Measurements from ENCODE around the gene ARSI.
"Not testable (repeated sequence)": the region's sequence is repeated elsewhere in the genome, so short reads cannot be mapped to it uniquely, and the experiment has no call there.

The ARSI gene

DNA sequence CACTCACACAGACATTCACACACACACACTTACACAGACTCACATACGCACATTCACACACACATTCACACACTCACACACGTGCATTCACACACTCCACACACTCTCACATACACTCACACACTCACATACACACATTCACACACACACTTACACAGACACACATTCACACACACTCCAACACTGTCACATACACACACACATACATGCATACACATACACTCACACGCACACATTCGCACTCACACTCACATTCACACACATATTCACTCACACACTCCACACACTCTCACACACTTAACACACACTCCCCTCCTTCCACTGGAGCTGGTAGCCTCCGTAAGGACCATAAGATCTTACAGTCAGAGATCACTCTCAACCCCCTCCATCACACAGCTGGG lies 39.3 kb downstream of the ARSI start:
- no peak for DNase-seq

DNA sequence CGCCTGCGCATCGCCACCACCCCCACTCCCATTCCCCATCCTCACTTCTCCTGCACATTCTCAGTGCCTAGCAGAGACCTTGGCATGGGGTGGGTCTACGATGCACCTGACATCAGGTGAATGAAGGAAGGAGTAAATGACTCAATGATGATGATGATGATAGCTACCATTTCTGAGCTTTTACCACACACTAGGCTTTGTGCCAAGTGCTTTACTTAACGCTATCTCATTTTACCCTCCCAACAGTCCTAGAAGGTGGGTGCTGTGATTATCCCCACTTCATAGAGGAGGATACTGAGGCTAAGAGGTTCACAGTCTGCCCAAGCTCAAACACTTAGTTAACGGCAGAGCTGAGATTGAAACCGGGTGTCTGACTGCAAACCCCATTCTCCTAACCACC lies 40.2 kb downstream of the ARSI start:
- no peak for DNase-seq

DNA sequence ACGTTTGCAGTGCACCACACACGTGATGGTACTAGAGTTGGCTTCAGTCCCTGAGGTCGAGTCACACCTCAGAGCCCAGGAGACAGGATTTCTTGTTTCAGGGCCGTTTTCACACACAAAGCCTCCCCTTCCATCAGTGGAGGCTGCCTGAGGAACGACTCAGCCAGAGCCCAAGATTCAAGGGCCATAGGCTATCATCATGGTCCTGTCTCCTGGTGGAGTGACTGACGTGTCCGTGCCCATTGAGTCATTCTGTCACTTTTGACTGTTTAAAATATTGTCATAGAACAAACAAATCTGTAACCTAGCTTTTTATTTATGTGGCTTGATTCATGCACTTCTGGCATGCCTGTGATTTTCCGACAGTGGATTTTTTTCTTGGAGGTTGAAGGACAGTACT lies 41.5 kb downstream of the ARSI start:
- no peak for DNase-seq

DNA sequence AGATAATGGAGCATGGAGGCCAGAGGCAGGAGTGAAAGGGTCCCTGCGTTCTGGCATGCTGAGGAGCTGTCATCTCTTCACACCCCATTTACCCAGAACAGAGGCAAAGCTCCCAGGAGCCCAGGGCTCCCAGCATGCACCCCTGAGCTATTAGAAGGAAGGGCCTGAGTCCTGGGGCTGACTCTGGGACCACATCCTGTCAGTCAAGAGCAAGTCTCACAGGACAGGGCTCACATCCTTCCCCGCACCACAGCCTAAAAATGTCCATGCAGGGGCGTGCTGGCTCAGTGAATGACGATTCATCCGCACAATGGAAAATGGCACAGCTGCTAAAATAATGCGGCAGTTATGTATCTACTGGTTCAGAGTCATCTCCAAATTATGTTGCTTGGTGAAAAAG lies 44.6 kb downstream of the ARSI start:
- DNase-seq: no peak

DNA sequence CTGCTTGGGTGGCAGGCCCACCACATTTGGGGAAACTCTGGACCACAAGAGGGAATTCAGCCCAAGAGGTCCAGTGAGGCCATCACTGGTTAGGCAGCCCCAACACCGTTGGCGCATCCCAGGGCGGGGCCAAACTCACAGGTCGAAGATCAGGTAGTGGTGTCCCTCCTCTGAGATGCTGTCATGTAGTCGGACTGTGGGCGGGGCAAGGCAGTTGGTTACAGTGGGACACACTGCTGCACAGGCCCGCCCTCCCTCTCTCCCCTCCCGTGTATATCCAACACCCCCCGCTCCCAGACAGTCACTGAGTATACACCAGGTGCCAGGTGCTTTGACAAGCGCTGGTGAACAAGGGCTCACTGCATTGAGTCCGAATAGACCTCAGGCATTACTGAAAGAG lies 45.3 kb downstream of the ARSI start:
- no peak for DNase-seq

DNA sequence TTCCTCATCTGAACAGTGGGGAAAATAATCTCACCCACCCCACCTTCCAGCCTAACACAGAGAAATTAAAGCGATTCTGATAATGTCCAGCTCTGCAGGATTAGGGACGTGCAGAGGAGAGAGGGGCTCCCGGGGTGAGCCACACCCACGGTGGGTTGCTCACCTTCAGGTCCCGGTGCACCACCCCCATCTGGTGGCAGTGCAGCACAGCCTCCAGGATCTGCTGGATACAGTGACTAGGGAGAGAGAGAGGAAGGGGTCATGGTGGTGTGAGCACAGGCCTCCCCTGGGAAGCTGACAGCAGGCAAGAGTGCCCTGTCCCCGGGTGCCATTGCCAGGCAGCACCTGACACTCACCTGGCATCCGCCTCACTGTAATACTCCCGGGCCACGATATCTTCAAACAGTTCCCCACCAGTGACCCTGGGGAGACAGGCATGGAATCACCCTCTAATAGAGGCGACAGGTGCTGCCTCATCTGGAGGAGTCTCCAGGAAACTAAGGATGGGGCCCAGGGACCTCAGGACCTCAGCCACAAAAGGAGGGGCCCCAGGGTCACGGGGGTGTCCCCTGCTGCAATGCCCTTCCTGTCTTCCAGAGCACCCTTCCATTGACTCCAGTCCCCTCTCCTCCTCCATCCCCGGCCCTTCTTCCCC lies 46.2 kb downstream of the ARSI start:
- no peak for DNase-seq

DNA sequence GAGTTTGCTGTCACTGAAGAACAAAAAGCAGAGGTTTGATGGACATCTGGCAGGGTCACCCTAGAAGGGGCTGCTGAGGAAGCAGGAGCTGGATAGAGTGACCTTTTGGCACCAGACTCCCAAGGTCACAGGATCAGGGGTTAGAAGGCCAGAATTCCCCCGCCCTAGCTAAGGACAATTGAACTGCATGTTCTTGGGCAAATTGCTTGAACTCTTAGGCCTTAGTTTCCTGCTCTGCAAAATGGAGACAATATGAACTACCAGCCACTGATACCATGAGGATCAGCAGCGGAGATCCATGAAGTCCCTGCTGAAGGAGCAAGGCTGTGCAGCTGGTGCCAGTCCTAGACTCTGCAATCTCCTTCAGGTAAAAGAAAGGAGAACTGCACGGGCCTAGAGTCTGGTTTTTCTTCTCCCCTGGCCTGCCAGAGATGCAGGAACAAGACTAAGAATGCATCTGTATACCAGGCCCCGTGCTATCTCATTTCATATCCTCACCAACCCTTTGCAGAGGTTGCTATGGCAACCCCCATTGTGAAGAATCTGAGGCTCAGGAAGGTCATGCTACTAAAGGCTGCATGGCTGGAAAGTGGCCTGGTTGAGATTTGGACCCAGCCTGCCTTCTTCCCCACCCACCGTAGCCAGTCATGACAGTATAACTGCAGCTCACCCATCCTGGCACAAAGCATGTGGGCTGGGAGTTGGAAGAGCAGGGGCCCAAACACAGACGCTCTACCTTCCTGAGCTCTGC lies 46.9 kb downstream of the ARSI start:
- peak; percentile 26 for DNase-seq

DNA sequence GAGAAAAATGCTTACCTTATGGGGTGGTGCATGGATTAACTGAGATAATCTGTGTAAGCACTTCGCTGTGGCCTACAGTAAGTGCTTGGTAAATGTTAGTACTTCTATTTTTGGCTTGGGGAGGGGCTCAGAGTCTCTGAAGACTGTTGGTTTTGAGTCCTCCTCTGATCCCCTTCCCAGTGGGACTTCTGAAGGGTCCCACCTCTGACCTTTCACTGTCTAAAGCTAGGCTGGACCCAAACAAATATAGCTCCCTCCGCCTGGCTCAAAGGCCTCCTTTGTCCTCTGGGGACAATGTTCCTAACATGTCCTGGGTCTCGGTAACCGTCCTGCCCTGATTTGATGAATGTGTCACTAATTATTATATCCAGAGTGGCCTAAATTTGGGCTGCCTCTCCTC lies 47.9 kb downstream of the ARSI start:
- DNase-seq: no peak

DNA sequence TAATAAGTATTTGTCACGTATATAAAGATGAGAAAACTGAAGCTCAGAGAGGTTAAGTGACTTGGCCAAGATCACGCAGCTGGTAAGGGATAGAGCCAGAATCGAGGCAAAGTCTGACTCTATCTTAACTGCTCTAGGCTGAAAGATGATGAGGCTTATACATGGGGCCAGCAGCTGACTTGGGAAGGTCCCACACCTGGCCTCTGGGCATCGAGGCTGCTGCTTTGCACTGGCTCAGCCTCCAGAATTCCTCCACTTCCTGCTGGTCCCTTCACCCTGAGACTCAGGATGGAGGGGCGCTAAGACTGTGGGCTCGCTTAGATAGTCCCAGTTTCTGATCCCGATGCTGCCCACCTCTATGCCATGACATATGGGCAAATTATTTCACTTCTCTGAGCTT lies 48.3 kb downstream of the ARSI start:
- DNase-seq: no peak

DNA sequence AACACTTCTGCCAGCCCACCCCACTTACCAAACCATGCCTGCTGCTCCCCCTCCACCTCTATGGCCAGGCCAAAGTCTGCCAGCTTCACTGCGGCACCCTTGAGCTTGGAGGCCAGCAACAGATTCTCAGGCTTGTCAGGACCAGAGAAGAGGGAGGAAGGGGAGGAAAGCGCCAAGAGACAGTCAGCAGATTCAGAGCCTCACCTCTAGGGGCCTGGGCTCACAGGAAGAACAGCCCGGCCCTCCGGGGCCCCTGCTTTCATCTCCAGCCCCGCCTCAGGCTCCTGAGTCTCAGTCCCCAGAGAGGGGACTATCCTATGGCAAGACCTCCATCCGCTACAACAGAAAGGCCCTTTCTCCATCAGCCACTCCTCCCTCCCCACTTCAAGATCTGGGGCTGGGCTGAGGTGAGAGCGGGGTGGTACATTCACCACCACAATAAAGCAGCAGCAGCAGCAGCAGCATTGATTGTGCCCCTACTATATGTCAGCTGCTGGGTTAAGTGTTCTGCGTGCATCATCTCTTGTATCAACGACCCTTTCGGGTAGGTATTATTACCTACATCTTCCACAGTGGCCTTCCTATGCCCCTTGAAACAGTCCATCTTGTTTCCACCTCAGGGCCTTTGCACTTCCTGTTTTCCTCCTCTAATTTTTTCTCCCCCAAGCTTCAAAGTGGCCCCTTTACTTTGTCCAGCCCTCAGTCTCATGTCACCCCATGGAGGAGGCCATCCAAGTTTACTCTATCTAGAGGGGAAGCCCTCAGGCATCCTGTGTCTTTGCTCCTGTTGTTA lies 49.1 kb downstream of the ARSI start:
- peak; percentile 54 for DNase-seq

DNA sequence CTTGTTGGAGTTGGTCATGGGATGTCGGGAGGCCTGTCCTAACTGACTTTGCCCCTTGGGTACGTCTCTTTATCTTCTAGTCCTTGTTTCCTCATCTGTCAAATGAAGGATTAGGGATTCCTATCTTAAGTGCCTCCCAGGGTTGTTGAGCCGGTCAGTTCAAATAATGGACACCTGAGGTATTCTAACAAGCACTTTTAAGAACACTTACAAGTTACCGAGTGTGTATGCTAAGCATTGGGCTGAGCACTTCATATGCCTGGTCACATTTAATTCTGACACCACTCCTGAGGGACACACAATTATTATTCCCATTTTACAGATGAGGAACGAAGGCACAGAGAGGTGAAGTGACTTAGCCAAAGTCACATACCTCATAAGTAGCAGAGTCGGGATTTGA lies 50.2 kb downstream of the ARSI start:
- DNase-seq: no peak

DNA sequence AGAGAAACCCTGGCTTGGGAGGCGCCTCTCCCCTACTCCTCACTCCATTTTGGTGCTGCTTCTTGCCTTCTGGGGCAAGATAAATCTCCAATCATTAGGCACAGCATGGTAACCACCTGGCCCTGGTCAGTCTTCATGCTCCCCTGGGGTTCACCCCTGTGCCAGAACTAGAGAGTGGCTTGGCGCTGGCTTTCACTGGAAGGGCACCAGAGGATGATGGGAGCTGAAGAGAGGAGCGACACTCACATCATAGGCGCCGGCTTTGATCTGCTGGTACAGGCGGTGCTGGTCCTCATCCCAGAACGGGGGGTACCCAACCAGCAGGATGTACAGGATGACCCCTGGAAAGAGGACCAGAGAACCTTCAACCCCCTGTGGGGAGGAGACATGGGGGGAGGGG lies 51.2 kb downstream of the ARSI start:
- DNase-seq: no peak

DNA sequence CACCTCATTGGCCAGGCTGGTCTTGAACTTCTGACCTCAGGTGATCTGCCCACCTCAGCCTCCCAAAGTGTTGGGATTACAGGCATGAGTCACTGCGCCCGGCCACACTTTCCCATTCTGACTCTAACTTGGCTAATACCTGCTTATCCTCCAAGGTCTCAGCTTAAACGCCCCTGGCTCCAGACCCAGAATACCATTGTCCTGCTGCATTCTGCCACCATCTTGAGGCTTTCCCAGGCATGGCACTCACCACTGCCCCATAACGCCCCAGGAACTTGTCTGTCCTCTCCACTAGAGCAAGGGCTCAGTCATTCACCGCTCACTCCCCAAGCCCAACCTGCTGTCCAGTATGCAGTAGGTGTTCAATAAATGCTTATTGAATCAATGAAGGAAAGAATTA lies 53.0 kb downstream of the ARSI start:
- no peak for DNase-seq

DNA sequence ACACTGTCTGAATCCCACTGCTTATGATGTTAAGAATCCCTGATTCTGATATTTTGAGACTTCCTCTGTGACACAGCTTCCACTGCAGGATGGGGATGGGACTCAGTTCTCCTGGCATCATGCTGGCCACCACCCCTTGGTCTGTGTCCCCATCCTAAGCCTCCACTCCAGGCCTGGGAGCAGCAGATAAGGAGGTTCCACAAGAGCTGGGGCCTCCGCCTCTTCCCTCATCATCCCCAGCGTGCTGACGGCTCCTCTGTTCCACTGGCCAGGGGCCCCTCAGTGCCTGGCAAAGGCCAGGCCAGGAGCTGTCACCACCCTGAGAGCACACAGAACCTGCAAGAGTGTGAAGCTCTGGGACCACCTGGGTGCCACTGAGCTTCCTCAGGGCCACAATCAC lies 53.8 kb downstream of the ARSI start:
- no peak for DNase-seq

DNA sequence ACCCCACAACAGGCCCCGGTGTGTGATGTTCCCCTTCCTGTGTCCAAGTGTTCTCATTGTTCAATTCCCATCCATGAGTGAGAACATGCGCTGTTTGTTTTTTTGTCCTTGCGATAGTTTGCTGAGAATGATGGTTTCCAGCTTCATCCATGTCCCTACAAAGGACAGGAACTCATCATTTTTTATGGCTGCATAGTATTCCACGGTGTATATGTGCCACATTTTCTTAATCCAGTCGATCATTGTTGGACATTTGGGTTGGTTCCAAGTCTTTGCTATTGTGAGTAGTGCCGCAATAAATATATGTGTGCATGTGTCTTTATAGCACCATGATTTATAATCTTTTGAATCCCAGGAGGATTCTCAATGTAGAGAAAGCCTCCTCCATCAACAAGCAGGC lies 54.2 kb downstream of the ARSI start:
- DNase-seq: not testable (repeated sequence)

DNA sequence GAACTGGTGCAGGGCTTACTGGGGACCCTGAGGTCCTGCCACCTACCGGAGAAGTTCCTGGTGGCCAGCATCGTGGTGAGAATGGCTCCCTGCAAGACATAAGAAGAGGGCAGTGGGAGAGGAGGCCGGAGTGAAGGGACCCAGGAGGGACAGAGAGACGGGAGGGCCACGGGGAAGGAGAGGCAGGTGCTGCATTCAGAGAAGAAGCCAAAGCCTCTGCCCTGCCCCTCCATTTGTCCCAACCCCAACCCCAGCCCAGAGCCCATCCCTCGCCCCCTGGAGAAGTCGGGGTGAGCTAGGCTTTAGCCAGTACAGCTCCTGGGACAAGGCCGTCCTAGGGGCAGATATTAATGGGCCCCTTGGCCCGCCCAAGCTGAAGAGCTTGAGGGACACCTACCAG lies 55.0 kb downstream of the ARSI start:
- no peak for DNase-seq

DNA sequence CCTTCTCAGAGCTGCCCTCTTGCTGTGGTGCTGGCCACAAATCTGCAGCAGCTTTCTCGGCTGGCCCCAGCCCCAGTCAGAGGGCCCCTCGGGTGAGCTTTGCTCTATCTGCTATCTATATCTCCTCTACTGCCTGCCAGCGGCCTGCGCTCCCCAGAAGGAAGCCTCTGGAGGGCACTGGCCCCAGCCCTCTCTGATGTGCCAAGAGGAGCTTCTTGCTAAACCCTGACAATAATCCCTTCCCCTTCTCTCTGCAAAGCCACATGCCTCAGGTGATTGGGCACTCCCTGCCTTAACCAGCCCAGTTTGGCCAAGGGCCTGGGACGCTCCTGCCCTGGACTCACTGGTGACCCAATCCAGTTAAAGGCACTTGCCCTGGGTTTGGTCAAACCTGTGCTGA lies 55.9 kb downstream of the ARSI start:
- DNase-seq: no peak

DNA sequence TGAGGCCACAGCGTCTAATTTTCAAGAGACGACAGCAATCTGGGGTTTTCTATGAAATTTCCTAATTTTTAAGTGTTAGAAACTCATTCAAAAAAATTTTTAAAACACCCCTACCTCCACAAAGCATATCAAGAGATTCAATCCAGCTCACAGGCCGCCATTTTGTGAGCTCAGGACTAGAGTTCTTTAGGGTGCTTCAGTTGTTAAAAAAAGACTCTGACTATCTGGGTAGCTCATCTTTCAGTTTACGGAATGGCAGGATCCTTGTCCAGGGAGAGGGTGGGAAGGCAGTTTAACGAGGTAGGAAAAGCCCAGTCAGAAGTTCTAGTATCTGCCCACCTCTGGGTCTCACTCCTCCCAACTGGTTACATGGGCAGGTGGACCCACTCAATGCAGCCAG lies 56.3 kb downstream of the ARSI start:
- DNase-seq: no peak
